Stimulated activated CD4-positive, alpha-beta T cell treated with anti-CD3 and anti-CD28 coated beads, Interleukin-1b, Interleukin-23, amount 100 ng/mL, for 48 hours (primary cell): ENCODE results near the gene IL22RA1.

Experiments
- DNase-seq: peaks from one replicate; pipeline ENCODE4 v3.0.0-alpha.2; 2020

Gene IL22RA1

DNA sequence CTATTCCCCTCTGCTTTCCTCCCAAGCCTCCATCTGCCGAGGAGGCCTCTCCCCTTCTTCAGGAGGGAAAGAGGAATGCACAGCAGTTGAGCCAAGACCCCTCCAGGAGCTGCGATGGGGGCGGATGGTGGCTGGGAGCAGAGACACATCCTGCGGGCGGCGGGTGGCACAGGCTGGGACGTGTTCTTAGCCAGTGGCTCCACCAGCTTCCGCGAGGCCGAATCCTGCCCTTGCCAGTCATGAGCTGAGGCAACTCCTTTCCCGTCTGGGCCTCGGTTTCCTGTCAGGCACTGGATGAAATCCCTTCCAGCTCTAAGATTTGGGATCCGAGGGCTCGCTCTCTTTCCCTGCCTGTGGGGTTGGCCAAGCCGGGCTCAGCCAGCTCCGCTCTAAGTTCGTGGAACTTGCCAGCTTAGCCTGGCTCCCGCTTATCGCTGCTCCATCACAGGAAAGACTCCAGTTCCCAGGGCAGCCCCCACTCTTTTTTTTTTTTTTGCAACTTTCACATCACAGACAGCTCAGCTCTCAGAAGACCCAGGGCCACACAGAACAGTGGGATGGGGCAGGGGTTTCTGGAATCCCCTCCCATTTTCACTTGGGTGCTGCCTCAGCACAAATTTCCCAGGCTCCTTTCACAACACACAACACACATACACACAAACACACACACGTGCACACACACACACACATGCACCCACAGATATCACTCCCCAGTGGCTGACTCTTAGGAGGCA lies 31.5 kb downstream of the IL22RA1 start:
- no peak for DNase-seq

GRCh38 chr1:24110642-24111261 lies 32.2 kb downstream of the IL22RA1 start:
- DNase-seq, result no peak

- no peak for DNase-seq
These were observed 33.1 kb downstream of the IL22RA1 start for GRCh38 chr1:24109686-24110475.

DNA sequence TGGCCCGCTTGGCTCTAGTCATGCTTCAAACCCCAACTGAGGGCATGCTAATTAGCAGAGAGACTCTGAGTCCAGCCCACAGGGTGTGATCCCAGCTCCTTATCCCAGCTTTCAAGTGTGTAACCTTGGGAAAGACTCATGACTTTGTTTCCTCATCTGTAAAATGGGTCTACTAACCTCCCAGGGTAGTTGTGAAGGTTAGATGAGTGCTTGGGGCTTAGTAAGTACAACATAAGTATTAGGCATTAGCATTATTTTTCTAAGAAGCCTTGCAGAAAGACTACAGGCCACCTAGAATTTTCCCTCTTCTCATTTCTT lies 33.8 kb downstream of the IL22RA1 start:
- no peak for DNase-seq

DNA sequence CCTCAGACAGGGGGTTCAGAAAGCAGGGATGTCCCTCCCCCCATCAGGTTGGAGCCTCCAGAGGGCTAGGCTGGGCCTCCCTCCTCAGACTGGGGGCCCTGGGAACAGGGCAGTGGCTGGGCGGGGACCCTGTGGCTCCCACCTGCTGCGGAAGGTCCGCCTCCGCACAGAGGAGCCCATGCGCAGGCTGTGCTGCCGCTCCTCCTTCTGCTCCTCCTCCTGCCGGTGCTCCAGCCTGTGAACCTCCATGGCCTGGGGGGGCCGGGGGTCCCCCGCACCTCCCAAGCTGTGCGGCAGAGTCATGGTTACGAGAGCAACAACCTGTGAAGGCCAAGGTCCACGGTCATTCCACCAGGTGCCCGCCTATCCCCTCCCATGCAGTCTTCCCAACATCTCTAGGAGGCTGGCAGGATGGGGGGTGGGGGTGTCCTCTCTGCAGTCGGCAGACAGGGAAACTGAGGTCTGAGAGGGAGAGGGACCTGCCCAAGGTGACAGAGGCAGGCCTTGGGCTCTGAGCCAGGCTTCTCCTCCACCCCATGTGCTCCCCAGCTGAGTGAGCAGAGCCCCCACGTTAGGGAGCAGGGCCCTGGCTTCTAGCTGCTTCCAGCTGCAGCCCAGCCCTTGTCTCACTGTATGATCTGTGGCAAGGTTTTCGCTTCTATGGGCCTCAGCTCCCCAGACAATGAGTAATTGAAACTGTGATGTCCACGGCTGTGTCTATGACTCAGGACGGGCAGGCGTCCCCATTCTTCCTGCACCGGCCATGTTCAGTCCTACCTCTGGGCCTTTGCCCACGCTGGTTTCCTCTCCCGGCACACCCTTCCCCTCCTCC lies 34.4 kb downstream of the IL22RA1 start:
- no peak for DNase-seq

- no peak for DNase-seq
These were observed 35.3 kb downstream of the IL22RA1 start for GRCh38 chr1:24107462-24108138.

DNA sequence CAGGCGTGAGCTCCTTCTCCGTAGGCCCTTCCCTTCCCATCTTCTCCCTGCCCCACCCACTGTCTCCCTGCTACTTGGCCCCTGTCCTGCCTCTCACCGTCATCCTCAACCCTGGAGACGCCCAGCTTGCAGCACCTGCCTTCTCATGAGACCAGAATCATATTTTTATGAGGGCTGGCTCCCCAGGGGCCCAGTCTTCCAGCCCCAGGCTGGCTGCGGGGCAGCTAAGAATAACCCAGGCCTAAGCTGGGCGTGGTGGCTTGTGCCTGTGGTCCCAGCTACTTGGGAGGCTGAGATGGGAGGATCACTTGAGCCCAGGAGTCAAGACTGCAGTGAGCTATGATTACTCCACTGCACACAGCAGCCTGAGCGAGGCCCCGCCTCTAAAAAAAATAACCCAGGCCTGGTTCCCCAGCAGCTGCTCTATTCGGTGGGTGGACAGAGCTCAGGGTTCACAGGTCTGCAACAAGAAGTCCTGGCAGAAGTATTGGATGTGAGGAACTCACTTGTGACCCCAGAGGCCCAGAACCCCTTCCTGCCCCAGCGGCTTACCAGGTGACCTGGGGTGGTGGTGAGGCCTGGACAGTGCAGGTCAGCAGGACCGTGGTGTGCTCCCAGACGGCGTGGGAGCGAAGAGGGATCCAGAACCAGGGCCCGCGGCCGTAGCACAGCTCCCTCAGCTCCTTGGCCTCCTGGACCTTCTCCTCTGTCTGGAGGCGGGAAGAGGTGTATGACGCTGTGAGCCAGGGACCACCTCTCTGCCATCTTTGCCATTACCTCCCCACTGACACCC lies 37.4 kb downstream of the IL22RA1 start:
- DNase-seq, result no peak

- DNase-seq, result no peak
These were observed 38.1 kb downstream of the IL22RA1 start for GRCh38 chr1:24104854-24105253.

DNA sequence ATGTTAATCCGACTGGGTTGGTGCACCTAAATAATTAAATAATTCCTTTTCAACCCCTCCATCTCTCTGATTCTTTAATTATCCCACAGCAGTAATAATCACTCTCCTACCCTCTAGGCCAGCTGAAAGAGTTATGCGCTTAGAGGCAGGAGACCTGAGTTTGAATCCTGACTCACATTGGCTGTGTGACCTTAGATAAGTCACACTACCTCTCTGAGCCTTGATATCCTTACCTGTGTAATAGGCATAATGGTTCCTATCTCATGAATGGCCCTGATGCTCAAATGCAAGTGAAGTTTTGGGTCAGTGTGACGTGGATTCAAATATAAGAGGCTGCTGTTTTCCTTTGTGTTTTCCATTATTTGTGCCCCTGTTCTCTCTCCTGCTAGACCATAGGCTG lies 39.1 kb downstream of the IL22RA1 start:
- DNase-seq, result no peak

- no peak for DNase-seq
These were observed 39.5 kb downstream of the IL22RA1 start for GRCh38 chr1:24103408-24103807.

DNA sequence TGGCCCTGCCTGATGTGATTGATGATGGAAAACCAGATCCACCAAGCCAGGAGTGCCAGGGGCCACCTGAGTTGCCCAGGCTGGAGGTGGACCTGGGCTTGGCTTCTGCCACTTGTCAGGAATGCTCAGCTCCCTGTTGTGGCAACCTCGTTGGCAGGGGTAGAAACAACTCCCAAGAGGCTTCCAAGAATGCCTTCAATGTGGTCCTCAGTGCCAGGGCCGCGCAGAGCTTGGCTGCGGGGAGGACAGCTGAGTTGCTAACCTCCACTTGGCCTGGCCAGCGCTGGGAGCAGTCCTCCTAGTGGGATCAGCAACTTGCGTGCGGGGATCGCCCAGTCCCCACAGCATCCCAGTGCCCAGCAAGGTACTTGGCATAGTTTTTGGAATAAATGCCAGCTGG lies 40.0 kb downstream of the IL22RA1 start:
- DNase-seq, result no peak

GRCh38 chr1:24101796-24102586 lies 40.9 kb downstream of the IL22RA1 start:
- DNase-seq, result no peak

DNA sequence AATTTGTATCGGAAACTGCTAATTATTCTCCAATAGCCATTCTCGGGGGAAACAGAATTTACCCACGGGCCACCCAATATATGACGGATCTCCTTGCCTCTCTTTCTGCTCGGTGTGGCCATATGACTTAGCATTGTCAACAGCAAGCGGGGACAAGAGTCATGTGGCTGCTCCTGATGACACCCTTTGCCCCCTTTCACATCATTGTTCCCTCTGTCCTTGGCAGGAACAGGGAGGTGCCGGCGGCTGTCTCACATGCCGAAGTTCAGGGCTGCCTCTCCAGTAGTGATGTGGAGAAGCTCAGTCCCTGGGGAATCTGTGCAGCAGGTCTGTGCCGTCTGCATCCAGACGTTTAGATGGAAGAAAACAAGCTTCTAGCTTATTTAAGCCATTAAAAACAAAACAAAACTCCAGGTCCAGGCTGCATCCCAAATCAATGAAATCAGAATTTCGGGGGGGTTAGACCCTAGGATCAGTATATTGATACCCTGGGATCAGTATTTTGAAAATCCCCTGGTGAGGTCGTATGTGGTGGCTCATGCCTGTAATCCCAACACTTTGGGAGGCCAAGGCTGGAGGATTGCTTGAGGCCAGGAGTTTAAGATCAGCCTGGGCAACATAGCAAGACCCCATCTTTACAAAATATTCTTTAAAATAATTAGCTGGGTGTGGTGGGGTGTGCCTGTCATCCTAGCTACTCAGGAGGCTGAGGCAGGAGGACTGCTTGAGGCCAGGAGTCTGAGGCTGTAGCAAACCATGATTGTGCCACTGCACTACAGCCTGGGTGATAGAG lies 41.8 kb downstream of the IL22RA1 start:
- no peak for DNase-seq

- DNase-seq, result no peak
These were observed 43.8 kb downstream of the IL22RA1 start for GRCh38 chr1:24098943-24099638.

DNA sequence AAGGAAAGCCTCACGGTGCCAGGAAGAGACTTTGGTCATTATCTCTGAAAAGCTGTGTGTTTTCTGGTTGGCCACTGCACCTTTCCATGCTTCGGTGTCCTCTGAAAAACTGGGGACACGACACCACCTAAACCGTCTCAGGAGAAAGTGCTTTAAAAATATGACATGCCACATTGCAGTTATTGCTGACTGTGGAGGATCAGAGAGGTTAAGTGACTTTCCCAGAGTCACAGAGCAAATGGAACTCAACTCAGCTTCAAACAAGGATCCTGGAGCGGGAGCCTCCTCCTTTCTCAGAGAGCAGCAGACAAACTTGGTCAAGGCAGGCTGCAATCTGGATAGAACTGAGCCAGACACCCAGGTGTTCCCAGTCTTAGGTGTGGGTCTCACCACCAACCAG lies 44.8 kb downstream of the IL22RA1 start:
- no peak for DNase-seq

GRCh38 chr1:24097663-24098062 lies 45.3 kb downstream of the IL22RA1 start:
- no peak for DNase-seq

- no peak for DNase-seq
These were observed 46.2 kb downstream of the IL22RA1 start for GRCh38 chr1:24096739-24097103.

DNA sequence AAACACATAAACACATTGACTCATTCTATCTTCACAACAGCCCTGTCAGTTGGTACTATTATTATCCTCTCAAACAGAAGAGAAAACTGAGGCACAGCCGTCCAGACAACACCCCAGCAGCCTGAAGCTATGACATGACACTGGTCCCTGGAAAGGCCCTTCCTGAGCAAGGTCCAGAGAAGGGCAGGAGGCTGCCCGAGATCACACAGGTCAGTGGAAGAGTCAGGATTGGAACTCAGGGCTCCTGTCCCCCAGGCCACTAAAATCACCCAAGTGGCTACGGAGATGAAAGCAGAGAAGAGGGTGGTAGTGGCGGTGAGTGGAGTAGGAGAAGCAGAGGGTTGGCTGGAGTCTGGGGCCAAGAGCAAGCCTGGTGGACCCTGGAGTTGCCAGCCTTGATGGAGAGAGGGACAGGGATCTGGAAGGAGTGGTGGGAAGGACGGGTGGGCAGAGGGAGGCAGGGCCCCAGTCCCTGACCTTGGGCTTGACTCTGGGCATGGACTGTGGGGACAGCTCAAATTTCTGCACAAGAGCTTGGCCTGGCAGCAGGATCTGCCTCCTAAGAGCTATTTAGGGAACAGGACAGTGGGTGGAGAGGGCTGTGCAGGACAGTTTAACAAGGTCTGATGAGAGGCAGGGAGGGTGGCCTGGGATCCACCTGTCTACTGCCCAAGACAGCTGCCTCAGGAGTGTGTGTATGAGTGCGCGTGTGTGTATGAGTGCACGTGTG lies 46.8 kb downstream of the IL22RA1 start:
- no peak for DNase-seq
